Bladder microvascular endothelial cell (primary cell): ENCODE measurements around the gene CCNA1. TPM values are rescaled to one million over a fixed set of nuclear protein-coding genes. Genes with fewer than 3 reads are reported as not detected.

Experiments used
- total RNA-seq: library from RNA; depleted of rRNA; stranded (reverse); fragments of >200 nt; gene quantifications from 2 replicates; pipeline ENCODE4 v1.2.3, GENCODE V29; 2014

Gene CCNA1
- total RNA-seq: 1.6 and 9.0 TPM in 2 replicates

GRCh38 chr13:36432106-36432544 is at the start of gene CCNA1:
Gene CCNA1 (plus strand): TSS chr13:36432495. CDS start chr13:36433057, 562 bp downstream.

Other genes with a start within 250 kb of the CCNA1 start
- gene SOHLH2, start 217.9 kb upstream of the CCNA1 start, total RNA-seq: under 0.01 TPM in 1 of 2 replicates, not detected in the other
- gene CCDC169, start 134.7 kb upstream of the CCNA1 start, total RNA-seq: 0.97 and 2.7 TPM in 2 replicates
- gene SPART, start 86.1 kb upstream of the CCNA1 start, total RNA-seq: 53.7 and 133 TPM in 2 replicates
- under 0.01 and 0.44 TPM in 2 replicates for gene SERTM1, start 241.5 kb downstream of the CCNA1 start, total RNA-seq